ENCODE results near the gene WDR1.

DNA sequence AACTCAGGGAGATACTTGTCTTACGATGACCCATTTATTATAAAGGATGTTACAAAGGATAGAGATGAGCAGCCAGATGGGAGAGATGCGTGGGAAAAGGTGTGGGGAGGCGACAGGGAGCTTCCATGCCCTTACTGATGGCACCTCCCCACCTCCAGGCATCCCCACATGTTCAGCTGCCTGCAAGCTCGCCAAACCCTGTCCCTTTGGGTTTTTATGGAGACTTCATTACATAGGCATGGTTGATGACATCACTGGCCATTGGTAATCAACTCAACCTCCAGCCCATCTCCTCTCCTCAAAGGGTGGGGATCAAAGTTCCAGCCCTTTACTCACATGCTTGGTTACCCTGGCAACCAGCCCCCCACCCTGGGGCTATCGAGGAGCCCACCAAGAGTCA, 65.9 kb downstream of the WDR1 start:
- TF ChIP-seq, protein P1, sequence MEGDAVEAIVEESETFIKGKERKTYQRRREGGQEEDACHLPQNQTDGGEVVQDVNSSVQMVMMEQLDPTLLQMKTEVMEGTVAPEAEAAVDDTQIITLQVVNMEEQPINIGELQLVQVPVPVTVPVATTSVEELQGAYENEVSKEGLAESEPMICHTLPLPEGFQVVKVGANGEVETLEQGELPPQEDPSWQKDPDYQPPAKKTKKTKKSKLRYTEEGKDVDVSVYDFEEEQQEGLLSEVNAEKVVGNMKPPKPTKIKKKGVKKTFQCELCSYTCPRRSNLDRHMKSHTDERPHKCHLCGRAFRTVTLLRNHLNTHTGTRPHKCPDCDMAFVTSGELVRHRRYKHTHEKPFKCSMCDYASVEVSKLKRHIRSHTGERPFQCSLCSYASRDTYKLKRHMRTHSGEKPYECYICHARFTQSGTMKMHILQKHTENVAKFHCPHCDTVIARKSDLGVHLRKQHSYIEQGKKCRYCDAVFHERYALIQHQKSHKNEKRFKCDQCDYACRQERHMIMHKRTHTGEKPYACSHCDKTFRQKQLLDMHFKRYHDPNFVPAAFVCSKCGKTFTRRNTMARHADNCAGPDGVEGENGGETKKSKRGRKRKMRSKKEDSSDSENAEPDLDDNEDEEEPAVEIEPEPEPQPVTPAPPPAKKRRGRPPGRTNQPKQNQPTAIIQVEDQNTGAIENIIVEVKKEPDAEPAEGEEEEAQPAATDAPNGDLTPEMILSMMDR (IDR thresholded peaks at IDR 0.05; ENCODE audit: low read depth, low read length) = no peak
- TF ChIP-seq EZH2phosphoT487 (IDR thresholded peaks at IDR 0.05; ENCODE audit: low read depth) = no peak
